CD14-positive monocyte (primary cell): ENCODE measurements around the gene TMEM243. TPM values are rescaled to one million over a fixed set of nuclear protein-coding genes. Genes with fewer than 3 reads are reported as not detected.
"Not testable (repeated sequence)": the region's sequence is repeated elsewhere in the genome, so short reads cannot be mapped to it uniquely, and the experiment has no call there.

Experiments used
- DNase-seq, 3 donors: peaks; one replicate each; pipeline ENCODE4 v3.0.0-alpha.2; 2011 to 2022
- H2AFZ ChIP-seq: 2 replicates; pipeline ENCODE4 v1.6.0; 2012; ENCODE audit warnings: mild to moderate bottlenecking, low read depth, low read length, inconsistent platforms; ENCODE audit not compliant: insufficient read depth, poor library complexity, severe bottlenecking
- H3K27ac ChIP-seq, 2 donors: 1 replicate in 1 of 2; 2 replicates in 1 of 2; pipeline ENCODE4 v1.5.1; 2012 to 2013; ENCODE audit warnings: low read length in 2 of 2, control low read depth in 1 of 2, inconsistent platforms in 1 of 2, low read depth in 1 of 2, mild to moderate bottlenecking in 1 of 2
- H3K27me3 ChIP-seq, 2 donors: one replicate each; pipeline versions ENCODE4 v1.6.0 to v1.6.1; 2011 to 2013; ENCODE audit warnings: low read length in 2 of 2; ENCODE audit not compliant: control insufficient read depth in 2 of 2, insufficient read depth in 2 of 2
- H3K36me3 ChIP-seq, 2 donors: replicated peaks in 1 of 2; 1 replicate in 1 of 2; 2 replicates in 1 of 2; pipeline versions ENCODE4 v1.5.1 to v1.6.1; 2012 to 2013; ENCODE audit warnings: low read length in 2 of 2, control low read depth in 1 of 2, inconsistent platforms in 1 of 2, mild to moderate bottlenecking in 1 of 2; ENCODE audit not compliant: insufficient read depth in 2 of 2, control insufficient read depth in 1 of 2
- H3K4me1 ChIP-seq, 2 donors: 1 replicate in 1 of 2; 2 replicates in 1 of 2; pipeline versions ENCODE4 v1.5.1 to v1.6.1; 2012 to 2013; ENCODE audit warnings: low read length in 2 of 2, control low read depth in 1 of 2, inconsistent platforms in 1 of 2, mild to moderate bottlenecking in 1 of 2, moderate library complexity in 1 of 2; ENCODE audit not compliant: insufficient read depth in 2 of 2, control insufficient read depth in 1 of 2
- H3K4me2 ChIP-seq: replicated peaks from 2 replicates; pipeline ENCODE3; 2012; ENCODE audit warnings: low read length, moderate library complexity, mild to moderate bottlenecking; ENCODE audit not compliant: poor library complexity, severe bottlenecking; ENCODE audit errors: extremely low read depth
- H3K4me3 ChIP-seq, 3 experiments: fragments of 200-600 bp in 1 of 3; sonication (generic) in 1 of 3; replicated peaks in 1 of 3; 1 replicate in 2 of 3; 2 replicates in 1 of 3; pipeline ENCODE4 v1.5.1; 2011 to 2013; ENCODE audit warnings: low read length in 3 of 3, mild to moderate bottlenecking in 3 of 3, control low read depth in 2 of 3, low read depth in 2 of 3, inconsistent platforms in 1 of 3, moderate library complexity in 1 of 3
- H3K79me2 ChIP-seq: 2 replicates; pipeline ENCODE4 v1.6.0; 2012; ENCODE audit warnings: mild to moderate bottlenecking, control low read depth, inconsistent platforms, low read length, moderate library complexity; ENCODE audit not compliant: insufficient read depth
- H3K9ac ChIP-seq: 2 replicates; pipeline ENCODE4 v1.6.0; 2017; ENCODE audit warnings: low read length, mild to moderate bottlenecking; ENCODE audit not compliant: insufficient read depth, poor library complexity, severe bottlenecking
- H3K9me3 ChIP-seq, 2 donors: replicated peaks in 1 of 2; 1 replicate in 1 of 2; 2 replicates in 1 of 2; pipeline versions ENCODE4 v1.5.1 to v1.6.1; 2012 to 2013; ENCODE audit warnings: low read length in 2 of 2, control low read depth in 1 of 2; ENCODE audit not compliant: control insufficient read depth in 1 of 2, insufficient read depth in 1 of 2
- H4K20me1 ChIP-seq: 2 replicates; pipeline ENCODE4 v1.6.0; 2012; ENCODE audit warnings: mild to moderate bottlenecking, low read length, control low read depth, moderate library complexity; ENCODE audit not compliant: insufficient read depth
- H3K27ac Mint-ChIP-seq, 7 donors: one replicate each; pipeline ENCODE4 v1.8.0; 2020; ENCODE audit warnings: mild to moderate bottlenecking in 7 of 7, mixed read lengths in 7 of 7, moderate library complexity in 6 of 7, inconsistent platforms in 2 of 7
- H3K27me3 Mint-ChIP-seq, 3 donors: one replicate each; pipeline ENCODE4 v1.8.0; 2021 to 2022; ENCODE audit warnings: low read depth in 3 of 3, mild to moderate bottlenecking in 3 of 3, mixed read lengths in 3 of 3, moderate library complexity in 3 of 3, inconsistent platforms in 1 of 3
- H3K36me3 Mint-ChIP-seq, 2 donors: one replicate each; pipeline ENCODE4 v1.8.0; 2020; ENCODE audit warnings: mixed read lengths in 2 of 2, inconsistent platforms in 1 of 2, mild to moderate bottlenecking in 1 of 2
- H3K4me1 Mint-ChIP-seq: one replicate; pipeline ENCODE4 v1.8.0; 2020; ENCODE audit warnings: mild to moderate bottlenecking, mixed read lengths
- H3K4me3 Mint-ChIP-seq, 2 donors: one replicate each; pipeline ENCODE4 v1.8.0; 2020; ENCODE audit warnings: mild to moderate bottlenecking in 2 of 2, mixed read lengths in 2 of 2, moderate library complexity in 1 of 2
- H3K9me3 Mint-ChIP-seq, 7 donors: one replicate each; pipeline ENCODE4 v1.8.0; 2020 to 2022; ENCODE audit warnings: mixed read lengths in 7 of 7, mild to moderate bottlenecking in 6 of 7, moderate library complexity in 6 of 7, inconsistent platforms in 2 of 7
- CTCF ChIP-seq: fragments of 200-600 bp; IDR thresholded peaks from one replicate; pipeline ENCODE4 v1.8.0; 2022; ENCODE audit warnings: antibody characterized with exemption, mild to moderate bottlenecking
- WGBS: methylation state at CpG from one replicate; pipeline ENCODE4 v1.1.5; 2013; ENCODE audit warnings: missing lambda C conversion rate; ENCODE audit not compliant: insufficient coverage; 5-methylcytosine and 5-hydroxymethylcytosine counted together
- intact Hi-C, 2 donors: fragments of 100-400 bp; cut with micrococcal nuclease; formaldehyde crosslinking; loops; one replicate each; pipeline versions ENCODE4 v1.15.0 to v1.15.1; 2023
- polyA plus RNA-seq, 3 donors: library from polyadenylated mRNA; depleted of rRNA in 1 of 3; unstranded in 2 of 3; stranded (reverse) in 1 of 3; fragments of 300-500 nt in 2 of 3; fragments of >200 nt in 1 of 3; fragmentation: Illumina TruSeq in 2 of 3; gene quantifications; 1 replicate in 2 of 3; 2 replicates in 1 of 3; pipeline ENCODE4 v1.2.3, GENCODE V29; 2012 to 2021

TMEM243 gene
- polyA plus RNA-seq, 3 donors, result 24.9 to 43.8 (median 30.8) TPM

GRCh38 chr7:87263537-87263936 lies 44.0 kb upstream of the TMEM243 start:
- H3K4me3 ChIP-seq, result no peak overlapping the region
- 95% methylated on average over 5 of the region's 8 CpGs for WGBS
- Mint-ChIP-seq H3K27ac (no peak overlapping the region), H3K4me3 (no peak overlapping the region), H3K36me3 (no peaks in the 10 kb centered on the region), H3K9me3 (peaks cover 0 to 5% (median 2%) of the 10 kb centered on the region in 7 donors), H3K4me1 (no peaks in the 10 kb centered on the region), H3K27me3 (peaks cover 0 to 2% (median 0%) of the 10 kb centered on the region in 3 donors)
- intact Hi-C loops, result no loop called here
- H2AFZ ChIP-seq, result no peak overlapping the region
- H3K36me3 ChIP-seq, result no peaks in the 10 kb centered on the region
- DNase-seq, result no peak
- no peaks in the 10 kb centered on the region for H4K20me1 ChIP-seq
- H3K4me2 ChIP-seq, result no peak overlapping the region
- H3K79me2 ChIP-seq, result no peaks in the 10 kb centered on the region
- TF ChIP-seq CTCF, result no peak
- no peaks in the 10 kb centered on the region for H3K27me3 ChIP-seq
- no peaks in the 10 kb centered on the region for H3K4me1 ChIP-seq
- H3K9me3 ChIP-seq, result peaks cover 0 to 8% of the 10 kb centered on the region in 2 donors
- no peak overlapping the region for H3K27ac ChIP-seq
- no peak overlapping the region for H3K9ac ChIP-seq

GRCh38 chr7:87253589-87254087 lies 34.1 kb upstream of the TMEM243 start:
- Histone ChIP-seq H3K4me2 (no peak overlapping the region), H3K4me3 (no peak overlapping the region), H4K20me1 (no peaks in the 10 kb centered on the region), H3K27me3 (no peaks in the 10 kb centered on the region), H3K9me3 (no peaks in the 10 kb centered on the region), H3K4me1 (no peaks in the 10 kb centered on the region), H3K9ac (no peak overlapping the region), H3K36me3 (no peaks in the 10 kb centered on the region), H3K79me2 (no peaks in the 10 kb centered on the region), H3K27ac (no peak overlapping the region), H2AFZ (no peak overlapping the region)
- no peak for TF ChIP-seq CTCF
- H3K4me1 Mint-ChIP-seq, result no peaks in the 10 kb centered on the region
- DNase-seq, result no peak
- no peak overlapping the region for H3K4me3 Mint-ChIP-seq
- H3K27me3 Mint-ChIP-seq, result peaks cover 1 to 4% (median 2%) of the 10 kb centered on the region in 3 donors
- H3K9me3 Mint-ChIP-seq, result peaks cover 0 to 5% (median 3%) of the 10 kb centered on the region in 7 donors
- WGBS, result no CpG with 5 or more reads among the region's 3 CpGs
- intact Hi-C loops, result no loop called here
- H3K27ac Mint-ChIP-seq, result no peak overlapping the region
- H3K36me3 Mint-ChIP-seq, result no peaks in the 10 kb centered on the region

GRCh38 chr7:87245671-87246070 lies 26.1 kb upstream of the TMEM243 start:
- DNase-seq, H3K27ac ChIP-seq, H3K27me3 Mint-ChIP-seq, H3K4me2 ChIP-seq, H3K36me3 Mint-ChIP-seq, H4K20me1 ChIP-seq, H3K27me3 ChIP-seq, H3K9ac ChIP-seq, intact Hi-C loops, H3K36me3 ChIP-seq, H3K4me1 ChIP-seq, H2AFZ ChIP-seq, H3K4me3 ChIP-seq, H3K4me1 Mint-ChIP-seq, H3K79me2 ChIP-seq, H3K4me3 Mint-ChIP-seq: not testable (repeated sequence)
- WGBS, result 95% methylated on average over 5 of the region's 5 CpGs
- Mint-ChIP-seq H3K9me3 (peaks cover 15 to 26% (median 25%) of the 10 kb centered on the region in 7 donors), H3K27ac (peak overlapping the region in 1 of 7 donors; percentile 9)
- H3K9me3 ChIP-seq, result peaks cover 11 to 12% of the 10 kb centered on the region in 2 donors
